GM10248 (cell line): Measurements from ENCODE around the gene AIFM3.

Source experiments
- CTCF ChIA-PET: fragments of 300-600 bp; sonication (Branson Sonifier 250); formaldehyde crosslinking; extraction: SDS; loops from one replicate; lab custom pipeline; 2021; ENCODE audit warnings: antibody characterized with exemption; lab: Yijun Ruan, JAX
- POLR2A ChIA-PET: fragments of 350-650 bp; sonication (Branson Sonifier 250); formaldehyde crosslinking; extraction: SDS; loops from one replicate; lab custom pipeline; 2020; ENCODE audit warnings: antibody characterized with exemption; lab: Yijun Ruan, JAX
- DNase-seq: peaks from one replicate; pipeline ENCODE4 v3.0.0; 2012; ENCODE audit errors: extremely low spot score
- CTCF ChIP-seq: IDR thresholded peaks from 2 replicates; pipeline ENCODE4 v1.5.1; 2012; ENCODE audit warnings: mild to moderate bottlenecking, low read depth; ENCODE audit errors: extremely low read depth, missing control alignments, control extremely low read depth

The AIFM3 gene

DNA sequence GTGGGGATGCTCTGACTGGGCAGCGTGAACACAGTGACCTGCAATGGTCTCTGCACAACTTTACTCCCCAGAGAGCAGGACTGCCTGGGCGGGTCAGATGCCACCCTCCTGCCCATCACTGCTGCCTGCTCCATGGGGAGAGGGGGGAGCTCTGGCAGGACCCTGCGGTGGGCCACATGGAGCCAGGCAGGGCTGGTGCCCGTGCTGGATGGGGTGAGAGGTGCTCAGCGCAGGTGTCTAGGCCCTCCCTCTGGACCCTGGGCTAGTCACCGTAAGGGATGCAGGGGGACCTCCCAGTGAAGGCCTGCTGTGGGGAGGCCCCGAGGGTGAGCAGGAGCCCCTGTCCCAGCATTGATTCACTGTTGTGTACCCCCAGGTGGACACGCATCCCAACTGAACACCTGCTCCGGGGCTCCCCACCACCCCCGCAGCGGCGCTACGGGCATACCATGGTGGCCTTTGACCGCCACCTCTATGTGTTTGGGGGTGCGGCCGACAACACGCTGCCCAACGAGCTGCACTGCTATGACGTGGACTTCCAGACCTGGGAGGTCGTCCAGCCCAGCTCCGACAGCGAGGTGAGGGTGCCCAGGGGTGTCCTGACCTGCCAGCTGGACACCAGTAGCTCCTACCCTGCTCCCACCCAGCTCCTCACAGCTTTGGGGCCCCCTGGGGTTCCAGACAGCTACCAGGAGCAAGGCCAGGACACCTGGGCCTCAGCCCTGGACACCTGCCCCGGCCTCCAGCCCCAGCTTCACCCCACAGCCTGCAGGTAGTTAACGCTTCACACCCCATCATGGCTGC, 24.4 kb downstream of the AIFM3 start:
- CTCF ChIA-PET: interaction anchor here (1.2 to 1.6 kb wide), 3 partner anchors 8 to 30 kb away, joined by 3 to 6 read pairs (median 5); partner anchors contain the start of gene LZTR1
- POLR2A ChIA-PET: no interaction called here
- no peak for DNase-seq
- no peak for TF ChIP-seq CTCF

GRCh38 chr22:20992056-20992442, 25.0 kb downstream of the AIFM3 start:
- POLR2A ChIA-PET: no interaction called here
- no peak for DNase-seq
- CTCF ChIA-PET: interaction anchor here (1.6 kb wide), 2 partner anchors 10 to 31 kb away, joined by 5 to 6 read pairs; partner anchors contain the start of gene LZTR1
- TF ChIP-seq CTCF: no peak

DNA sequence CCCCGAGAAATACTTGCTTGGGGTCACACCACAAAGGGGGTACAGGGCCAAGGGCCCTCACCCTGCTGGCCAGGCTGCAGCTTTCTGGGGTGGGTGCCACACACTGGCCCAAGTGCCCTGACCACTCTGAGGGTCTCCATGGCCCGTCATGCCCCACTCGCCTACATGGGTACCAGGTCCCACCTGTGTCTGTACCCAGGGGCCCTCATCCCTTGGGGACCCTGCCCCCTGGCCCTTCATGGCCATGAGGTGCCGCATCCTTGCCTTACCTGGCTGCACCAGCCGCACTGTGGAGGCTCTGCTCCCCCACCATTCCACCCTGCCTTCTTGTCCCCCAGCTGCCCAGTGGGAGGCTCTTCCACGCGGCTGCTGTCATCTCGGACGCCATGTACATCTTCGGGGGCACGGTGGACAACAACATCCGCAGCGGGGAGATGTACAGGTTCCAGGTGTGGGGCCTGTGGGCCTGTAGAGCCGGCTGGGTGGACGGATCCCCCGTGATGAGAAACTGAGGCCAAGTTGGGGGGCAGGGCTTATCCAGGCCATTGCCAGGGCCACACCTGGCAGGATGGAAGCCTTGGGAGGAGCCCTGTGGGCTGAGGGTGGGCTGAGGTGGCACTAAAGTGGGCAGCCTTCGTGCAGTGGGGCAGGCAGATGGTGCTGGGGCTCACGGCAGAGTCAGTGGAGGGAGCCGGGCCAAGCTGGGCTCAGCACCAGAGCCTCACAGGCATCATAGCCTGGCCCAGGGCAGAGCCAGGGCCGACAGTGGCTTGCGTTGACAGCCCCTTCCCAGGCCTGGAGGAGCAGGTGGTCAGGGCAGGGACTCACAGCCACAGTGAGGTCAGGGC, 25.6 kb downstream of the AIFM3 start:
- CTCF ChIA-PET: interaction anchor here (1.2 to 1.6 kb wide), 3 partner anchors 10 to 32 kb away, joined by 5 to 6 read pairs (median 6); partner anchors contain the start of gene LZTR1
- POLR2A ChIA-PET: no interaction called here
- TF ChIP-seq CTCF: no peak
- DNase-seq: no peak

DNA sequence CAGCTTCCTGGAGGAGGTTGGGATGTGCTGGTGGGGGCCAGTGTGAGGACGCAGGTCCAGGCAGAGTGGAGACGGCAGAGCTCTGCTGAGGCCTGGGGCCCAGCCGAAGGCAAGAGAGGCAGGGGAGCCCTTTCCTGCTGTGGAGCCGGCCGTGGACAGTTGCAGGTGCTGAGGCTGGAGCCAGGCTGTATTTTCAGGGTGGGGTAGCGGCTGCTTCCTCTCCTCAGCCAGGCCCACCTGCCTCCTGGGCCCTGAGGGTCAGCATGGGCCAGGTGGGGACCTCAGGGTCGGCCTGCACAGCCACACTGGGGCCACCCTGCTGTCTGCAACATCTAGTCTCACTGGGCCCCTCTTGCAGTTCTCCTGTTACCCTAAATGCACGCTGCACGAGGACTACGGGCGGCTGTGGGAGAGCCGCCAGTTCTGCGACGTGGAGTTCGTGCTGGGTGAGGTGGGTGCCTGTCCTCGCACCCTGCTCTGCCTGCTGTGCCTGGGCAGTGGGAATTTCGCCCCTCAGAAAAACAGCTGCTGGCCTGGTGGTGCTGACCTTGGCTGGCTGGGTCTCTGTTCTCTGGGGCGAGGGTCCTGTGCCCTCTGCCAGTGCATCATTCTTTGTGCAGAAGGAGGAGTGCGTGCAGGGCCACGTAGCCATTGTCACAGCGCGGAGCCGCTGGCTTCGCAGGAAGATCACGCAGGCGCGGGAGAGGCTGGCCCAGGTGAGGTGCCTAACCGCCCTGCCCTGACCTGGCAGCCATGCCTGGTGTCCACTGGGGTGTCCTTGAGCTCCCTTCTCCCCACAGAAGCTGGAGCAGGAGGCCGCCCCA, 26.5 kb downstream of the AIFM3 start:
- POLR2A ChIA-PET: interaction anchor here (0.6 kb wide), 1 partner anchor 12 kb away, joined by 3 read pairs; the partner anchor contains the start of gene LZTR1
- no peak for DNase-seq
- TF ChIP-seq CTCF: no peak
- CTCF ChIA-PET: interaction anchor here (1.2 kb wide), 1 partner anchor 12 kb away, joined by 6 read pairs; the partner anchor contains the start of gene LZTR1

DNA sequence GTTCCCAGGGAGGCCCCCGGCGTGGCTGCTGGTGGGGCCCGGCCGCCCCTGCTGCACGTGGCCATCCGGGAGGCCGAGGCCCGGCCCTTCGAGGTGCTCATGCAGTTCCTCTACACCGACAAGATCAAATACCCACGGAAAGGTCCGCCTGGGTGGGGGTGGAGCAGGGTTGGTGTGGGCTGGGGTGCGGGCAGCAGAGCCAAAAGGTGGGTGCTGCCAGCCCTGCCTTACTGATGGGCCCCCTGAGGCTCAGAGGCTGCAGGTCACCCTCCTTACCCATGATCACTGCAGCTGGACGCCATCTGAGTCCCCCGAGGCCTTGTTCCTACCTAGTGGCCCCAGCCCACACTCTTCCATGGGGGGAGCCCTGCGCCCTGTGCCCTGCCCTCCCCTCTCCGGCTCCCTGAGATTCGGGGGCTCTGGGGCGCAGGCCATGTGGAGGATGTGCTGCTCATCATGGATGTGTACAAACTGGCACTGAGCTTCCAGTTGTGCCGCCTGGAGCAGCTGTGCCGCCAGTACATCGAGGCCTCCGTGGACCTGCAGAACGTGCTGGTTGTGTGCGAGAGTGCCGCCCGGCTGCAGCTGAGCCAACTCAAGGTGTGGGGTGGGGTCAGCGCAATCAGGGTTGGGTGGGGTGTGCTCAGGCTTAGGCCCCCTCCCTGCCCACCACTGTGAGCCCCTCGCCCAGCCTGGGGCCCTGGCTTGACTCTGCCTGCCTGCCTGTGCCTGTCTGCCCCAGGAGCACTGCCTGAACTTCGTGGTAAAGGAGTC, 27.3 kb downstream of the AIFM3 start:
- TF ChIP-seq CTCF: no peak
- CTCF ChIA-PET: no interaction called here
- POLR2A ChIA-PET: no interaction called here
- DNase-seq: no peak
